Chondrocyte (in vitro differentiated cells): ENCODE results near the gene RBM26. TPM values are rescaled to one million over a fixed set of nuclear protein-coding genes. Genes with fewer than 3 reads are reported as not detected.

Experiments used
- DNase-seq: peaks from one replicate; pipeline ENCODE4 v3.0.0; 2021; ENCODE audit warnings: mixed read lengths, low spot score
- H3K27ac Mint-ChIP-seq: one replicate; pipeline ENCODE4 v1.8.0; 2021; ENCODE audit warnings: mild to moderate bottlenecking, moderate library complexity, mixed read lengths; ENCODE audit not compliant: unreplicated experiment
- H3K27me3 Mint-ChIP-seq: 2 replicates; pipeline ENCODE4 v1.8.0; 2021; ENCODE audit warnings: low read depth, mixed read lengths
- H3K36me3 Mint-ChIP-seq: 2 replicates; pipeline ENCODE4 v1.8.0; 2021; ENCODE audit warnings: low read depth, mixed read lengths
- H3K4me1 Mint-ChIP-seq: 2 replicates; pipeline ENCODE4 v1.8.0; 2021; ENCODE audit warnings: low read depth, mild to moderate bottlenecking, mixed read lengths
- H3K4me3 Mint-ChIP-seq: one replicate; pipeline ENCODE4 v1.8.0; 2021; ENCODE audit warnings: mild to moderate bottlenecking, moderate library complexity, mixed read lengths; ENCODE audit not compliant: unreplicated experiment
- H3K9me3 Mint-ChIP-seq: 2 replicates; pipeline ENCODE4 v1.8.0; 2021; ENCODE audit warnings: low read depth, mixed read lengths
- total RNA-seq: library from RNA; stranded (reverse); gene quantifications from 3 replicates; pipeline ENCODE4 v1.2.1, GENCODE V29; 2021
- TF ChIP-seq, protein P1 (sequence below): fragments of 200-600 bp; sonication (generic); IDR thresholded peaks from 2 replicates; pipeline ENCODE4 v1.5.0; 2021; ENCODE audit warnings: antibody characterized with exemption, mild to moderate bottlenecking, moderate library complexity

RBM26 gene
- total RNA-seq, 1 donor from 2014 or later, result 29.1 TPM

GRCh38 chr13:79427265-79427664 lies 21.2 kb upstream of the RBM26 start:
- TF ChIP-seq, protein P1, sequence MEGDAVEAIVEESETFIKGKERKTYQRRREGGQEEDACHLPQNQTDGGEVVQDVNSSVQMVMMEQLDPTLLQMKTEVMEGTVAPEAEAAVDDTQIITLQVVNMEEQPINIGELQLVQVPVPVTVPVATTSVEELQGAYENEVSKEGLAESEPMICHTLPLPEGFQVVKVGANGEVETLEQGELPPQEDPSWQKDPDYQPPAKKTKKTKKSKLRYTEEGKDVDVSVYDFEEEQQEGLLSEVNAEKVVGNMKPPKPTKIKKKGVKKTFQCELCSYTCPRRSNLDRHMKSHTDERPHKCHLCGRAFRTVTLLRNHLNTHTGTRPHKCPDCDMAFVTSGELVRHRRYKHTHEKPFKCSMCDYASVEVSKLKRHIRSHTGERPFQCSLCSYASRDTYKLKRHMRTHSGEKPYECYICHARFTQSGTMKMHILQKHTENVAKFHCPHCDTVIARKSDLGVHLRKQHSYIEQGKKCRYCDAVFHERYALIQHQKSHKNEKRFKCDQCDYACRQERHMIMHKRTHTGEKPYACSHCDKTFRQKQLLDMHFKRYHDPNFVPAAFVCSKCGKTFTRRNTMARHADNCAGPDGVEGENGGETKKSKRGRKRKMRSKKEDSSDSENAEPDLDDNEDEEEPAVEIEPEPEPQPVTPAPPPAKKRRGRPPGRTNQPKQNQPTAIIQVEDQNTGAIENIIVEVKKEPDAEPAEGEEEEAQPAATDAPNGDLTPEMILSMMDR, result no peak
- H3K36me3 Mint-ChIP-seq, result no peaks in the 10 kb centered on the region
- no peaks in the 10 kb centered on the region for H3K27me3 Mint-ChIP-seq
- no peaks in the 10 kb centered on the region for H3K4me1 Mint-ChIP-seq
- no peaks in the 10 kb centered on the region for H3K9me3 Mint-ChIP-seq
- no peak for DNase-seq
- H3K27ac Mint-ChIP-seq, result no peak overlapping the region
- H3K4me3 Mint-ChIP-seq, result no peak overlapping the region

- no peak for DNase-seq
- Mint-ChIP-seq H3K27ac (no peak overlapping the region), H3K4me3 (no peak overlapping the region)
Observed at GRCh38 chr13:79423801-79424642, 18.0 kb upstream of the RBM26 start.

GRCh38 chr13:79423340-79423739 lies 17.3 kb upstream of the RBM26 start:
- Mint-ChIP-seq H3K4me1 (no peaks in the 10 kb centered on the region), H3K27me3 (no peaks in the 10 kb centered on the region), H3K9me3 (no peaks in the 10 kb centered on the region), H3K36me3 (no peaks in the 10 kb centered on the region), H3K27ac (no peak overlapping the region), H3K4me3 (no peak overlapping the region)
- TF ChIP-seq, protein P1, result no peak
- no peak for DNase-seq

More at GRCh38 chr13:79423801-79424642, 18.0 kb upstream of the RBM26 start:
- TF ChIP-seq, protein P1, result peak; percentile 92
- Mint-ChIP-seq H3K36me3 (no peaks in the 10 kb centered on the region), H3K4me1 (no peaks in the 10 kb centered on the region), H3K27me3 (no peaks in the 10 kb centered on the region), H3K9me3 (no peaks in the 10 kb centered on the region)

DNA sequence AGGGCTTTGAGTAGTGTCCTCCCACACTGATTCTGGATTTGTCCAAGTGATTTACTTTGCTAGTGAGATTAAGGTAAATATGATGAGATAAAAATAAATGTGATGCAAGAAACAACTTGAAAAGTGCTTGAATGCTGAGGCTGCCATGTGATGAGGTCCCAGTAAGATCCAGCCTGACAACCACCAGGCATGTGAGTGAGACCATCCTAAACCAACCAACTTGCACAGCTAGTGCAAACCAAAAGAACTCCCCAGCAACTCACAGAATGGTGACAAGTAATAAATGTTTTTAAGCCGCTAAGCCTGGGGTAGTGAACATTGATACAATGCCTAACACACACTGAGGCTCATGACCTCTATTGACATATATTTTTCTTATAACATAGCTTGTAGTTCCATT lies 13.3 kb upstream of the RBM26 start:
- Mint-ChIP-seq H3K4me3 (no peak overlapping the region), H3K36me3 (no peaks in the 10 kb centered on the region), H3K27ac (no peak overlapping the region), H3K4me1 (no peaks in the 10 kb centered on the region), H3K9me3 (no peaks in the 10 kb centered on the region), H3K27me3 (no peaks in the 10 kb centered on the region)
- TF ChIP-seq, protein P1, result no peak
- no peak for DNase-seq

GRCh38 chr13:79417741-79418140 lies 11.7 kb upstream of the RBM26 start:
- Mint-ChIP-seq H3K9me3 (no peaks in the 10 kb centered on the region), H3K4me1 (no peaks in the 10 kb centered on the region), H3K27ac (no peak overlapping the region), H3K27me3 (no peaks in the 10 kb centered on the region), H3K4me3 (no peak overlapping the region), H3K36me3 (peaks cover 2% of the 10 kb centered on the region)
- DNase-seq, result no peak
- TF ChIP-seq, protein P1, result no peak
